ENCODE data around the gene PHF2.

PHF2 gene

GRCh38 chr9:93587651-93588347 is 11.4 kb downstream of the PHF2 start:
- no peak for DNase-seq

- DNase-seq = no peak
These were observed 12.5 kb downstream of the PHF2 start for GRCh38 chr9:93588641-93589609.

GRCh38 chr9:93589688-93590087 is 13.3 kb downstream of the PHF2 start:
- DNase-seq = no peak

- DNase-seq = no peak
These were observed 14.3 kb downstream of the PHF2 start for GRCh38 chr9:93590609-93591234.

- DNase-seq = no peak
These were observed 15.1 kb downstream of the PHF2 start for GRCh38 chr9:93591301-93592007.

GRCh38 chr9:93592008-93592642 is 15.7 kb downstream of the PHF2 start:
- DNase-seq = no peak

GRCh38 chr9:93592643-93593021 is 16.2 kb downstream of the PHF2 start:
- DNase-seq = no peak

GRCh38 chr9:93593144-93593658 is 16.8 kb downstream of the PHF2 start:
- DNase-seq = no peak

GRCh38 chr9:93594041-93594756 is 17.8 kb downstream of the PHF2 start:
- DNase-seq = no peak

- no peak for DNase-seq
These were observed 19.1 kb downstream of the PHF2 start for GRCh38 chr9:93595461-93595860.

- no peak for DNase-seq
These were observed 19.5 kb downstream of the PHF2 start for GRCh38 chr9:93595861-93596365.

- DNase-seq = no peak
These were observed 20.0 kb downstream of the PHF2 start for GRCh38 chr9:93596399-93596798.

GRCh38 chr9:93597142-93597706 is 20.8 kb downstream of the PHF2 start:
- no peak for DNase-seq

- DNase-seq = no peak
These were observed 21.7 kb downstream of the PHF2 start for GRCh38 chr9:93597871-93598646.

GRCh38 chr9:93598647-93599241 is 22.4 kb downstream of the PHF2 start:
- no peak for DNase-seq

- no peak for DNase-seq
These were observed 23.4 kb downstream of the PHF2 start for GRCh38 chr9:93599571-93600403.

- DNase-seq = no peak
These were observed 24.1 kb downstream of the PHF2 start for GRCh38 chr9:93600504-93600903.

GRCh38 chr9:93601063-93601462 is 24.7 kb downstream of the PHF2 start:
- DNase-seq = no peak

- no peak for DNase-seq
These were observed 25.3 kb downstream of the PHF2 start for GRCh38 chr9:93601666-93602065.
